GM10248 (cell line): Measurements from ENCODE around the gene KLK2.

Source experiments
- CTCF ChIA-PET: fragments of 300-600 bp; sonication (Branson Sonifier 250); formaldehyde crosslinking; extraction: SDS; loops from one replicate; lab custom pipeline; 2021; ENCODE audit warnings: antibody characterized with exemption; lab: Yijun Ruan, JAX
- POLR2A ChIA-PET: fragments of 350-650 bp; sonication (Branson Sonifier 250); formaldehyde crosslinking; extraction: SDS; loops from one replicate; lab custom pipeline; 2020; ENCODE audit warnings: antibody characterized with exemption; lab: Yijun Ruan, JAX
- DNase-seq: peaks from one replicate; pipeline ENCODE4 v3.0.0; 2012; ENCODE audit errors: extremely low spot score
- CTCF ChIP-seq: IDR thresholded peaks from 2 replicates; pipeline ENCODE4 v1.5.1; 2012; ENCODE audit warnings: mild to moderate bottlenecking, low read depth; ENCODE audit errors: extremely low read depth, missing control alignments, control extremely low read depth

Gene KLK2

GRCh38 chr19:50912727-50913716 lies 39.8 kb downstream of the KLK2 start:
- POLR2A ChIA-PET = no interaction called here
- DNase-seq = peak; percentile 51
- no peak for TF ChIP-seq CTCF
- CTCF ChIA-PET = interaction anchor here (1.1 to 2.2 kb wide), 2 partner anchors 8 to 16 kb away, joined by 4 to 11 read pairs; no protein-coding TSS in a partner anchor

- no peak for DNase-seq
- POLR2A ChIA-PET = no interaction called here
- TF ChIP-seq CTCF = no peak
- CTCF ChIA-PET = no interaction called here
These were observed 42.8 kb downstream of the KLK2 start for GRCh38 chr19:50916069-50916468.

- DNase-seq = no peak
- ChIA-PET POLR2A (interaction anchor here (1.0 to 1.2 kb wide), 4 partner anchors 117 to 131 kb away, joined by 3 to 6 read pairs (median 4); partner anchors contain the start of gene ACP4), CTCF (interaction anchor here (0.6 to 3.2 kb wide), 65 partner anchors 9 to 631 kb away, joined by 3 to 64 read pairs (median 4); partner anchors contain the start of genes ACP4, JOSD2, KLK3 and KLK4)
- no peak for TF ChIP-seq CTCF
These were observed 48.4 kb downstream of the KLK2 start for GRCh38 chr19:50921426-50922316.

GRCh38 chr19:50922317-50922853 lies 49.1 kb downstream of the KLK2 start:
- POLR2A ChIA-PET = interaction anchor here (1.0 to 1.2 kb wide), 4 partner anchors 117 to 132 kb away, joined by 3 to 6 read pairs (median 4); partner anchors contain the start of gene ACP4
- DNase-seq = peak; percentile 89
- CTCF ChIA-PET = interaction anchor here (0.6 to 3.2 kb wide), 64 partner anchors 8 to 632 kb away, joined by 3 to 64 read pairs (median 4); partner anchors contain the start of genes ACP4, JOSD2, KLK3 and KLK4
- peak; percentile 89 for TF ChIP-seq CTCF

GRCh38 chr19:50924586-50924985 lies 51.3 kb downstream of the KLK2 start:
- ChIA-PET POLR2A (no interaction called here), CTCF (interaction anchor here (0.7 to 1.1 kb wide), 3 partner anchors 10 to 557 kb away, joined by 3 to 4 read pairs (median 3); no protein-coding TSS in a partner anchor)
- no peak for DNase-seq
- TF ChIP-seq CTCF = no peak

GRCh38 chr19:50925734-50926133 lies 52.5 kb downstream of the KLK2 start:
- ChIA-PET POLR2A (no interaction called here), CTCF (interaction anchor here (1.1 kb wide), 1 partner anchor 131 kb away, joined by 4 read pairs; no protein-coding TSS in a partner anchor)
- no peak for TF ChIP-seq CTCF
- DNase-seq = no peak
